ENCODE results near the gene TUBG2. TPM values are rescaled to one million over a fixed set of nuclear protein-coding genes. Genes with fewer than 3 reads are reported as not detected.

The TUBG2 gene
- total and polyA plus RNA-seq, 10 of the 15 experiments (the other 5 are each of a cell fraction or from before 2014, with no cell fraction given), result 1.2 to 12.5 (median 8.9) TPM

- TF ChIP-seq POU2F2 (IDR thresholded peaks at IDR 0.05; ENCODE audit: borderline replicate concordance, low read depth, low read length), result no peak
- TF ChIP-seq PAX5 (IDR thresholded peaks at IDR 0.05; ENCODE audit: borderline replicate concordance, low read depth, low read length), result 0 out of 2 replicates have a peak, but pooled peaks have one; percentile 16
- TF ChIP-seq MXI1 (IDR thresholded peaks at IDR 0.05; ENCODE audit: low read depth, low read length), result 0 out of 2 replicates have a peak, but pooled peaks have one; percentile 21
- peak; percentile 62 for TF ChIP-seq POLR2AphosphoS5 (IDR thresholded peaks at IDR 0.05; ENCODE audit: low read length)
- TF ChIP-seq CREM (IDR thresholded peaks at IDR 0.05; ENCODE audit: low read depth), result no peak
- TF ChIP-seq MLLT1 (IDR thresholded peaks at IDR 0.05), result peak; percentile 64; the same call in 1 of the 2 replicates
- TF ChIP-seq SMAD5 (IDR thresholded peaks at IDR 0.05; ENCODE audit: low read depth), result peak; percentile 30; the same call in 1 of the 2 replicates
- no peak for TF ChIP-seq DPF2 (IDR thresholded peaks at IDR 0.05)
- TF ChIP-seq ZNF24 (IDR thresholded peaks at IDR 0.05), result no peak
- TF ChIP-seq MYB (IDR thresholded peaks at IDR 0.05; ENCODE audit: borderline replicate concordance, low read depth, low read length), result no peak
- no peak for TF ChIP-seq KDM1A (IDR thresholded peaks at IDR 0.05; ENCODE audit: borderline replicate concordance)
- TF ChIP-seq NR2F1 (conservative IDR thresholded peaks at IDR 0.05), result 0 out of 2 replicates have a peak, but pooled peaks have one; percentile 29
- peak; percentile 32; the same call in 1 of the 2 replicates for TF ChIP-seq YY1 (IDR thresholded peaks at IDR 0.05; ENCODE audit: low read depth, low read length)
- no peak for TF ChIP-seq NFYA (IDR thresholded peaks at IDR 0.05; ENCODE audit: borderline replicate concordance, low read depth, low read length)
These were observed 19.1 kb downstream of the TUBG2 start (continued) for GRCh38 chr17:42677921-42678781.
